ENCODE measurements around the gene RPS6KA2.

RPS6KA2 gene

GRCh38 chr6:166507809-166508564 is 119.1 kb downstream of the RPS6KA2 start:
- DNase-seq (ENCODE audit: low read depth in 1 of 2, low spot score in 1 of 2) = no peak

GRCh38 chr6:166507380-166507779 is 119.7 kb downstream of the RPS6KA2 start:
- DNase-seq (ENCODE audit: low read depth in 1 of 2, low spot score in 1 of 2) = no peak

- no peak for DNase-seq (ENCODE audit: low read depth in 1 of 2, low spot score in 1 of 2)
Measured at GRCh38 chr6:166505133-166505905, 121.7 kb downstream of the RPS6KA2 start.

- DNase-seq (ENCODE audit: low read depth in 1 of 2, low spot score in 1 of 2) = no peak
Measured at GRCh38 chr6:166504100-166504499, 123.0 kb downstream of the RPS6KA2 start.

GRCh38 chr6:166503167-166503744 is 123.8 kb downstream of the RPS6KA2 start:
- DNase-seq (ENCODE audit: low read depth in 1 of 2, low spot score in 1 of 2) = no peak

- DNase-seq (ENCODE audit: low read depth in 1 of 2, low spot score in 1 of 2) = no peak
Measured at GRCh38 chr6:166502453-166502852, 124.6 kb downstream of the RPS6KA2 start.

GRCh38 chr6:166501246-166501645 is 125.8 kb downstream of the RPS6KA2 start:
- DNase-seq (ENCODE audit: low read depth in 1 of 2, low spot score in 1 of 2) = no peak

- DNase-seq (ENCODE audit: low read depth in 1 of 2, low spot score in 1 of 2) = no peak
Measured at GRCh38 chr6:166500246-166500645, 126.8 kb downstream of the RPS6KA2 start.

- no peak for DNase-seq (ENCODE audit: low read depth in 1 of 2, low spot score in 1 of 2)
Measured at GRCh38 chr6:166499350-166500163, 127.5 kb downstream of the RPS6KA2 start.

- DNase-seq (ENCODE audit: low read depth in 1 of 2, low spot score in 1 of 2) = no peak
Measured at GRCh38 chr6:166498661-166499349, 128.2 kb downstream of the RPS6KA2 start.

GRCh38 chr6:166498228-166498627 is 128.8 kb downstream of the RPS6KA2 start:
- DNase-seq (ENCODE audit: low read depth in 1 of 2, low spot score in 1 of 2) = no peak

GRCh38 chr6:166497087-166497899 is 129.8 kb downstream of the RPS6KA2 start:
- DNase-seq (ENCODE audit: low read depth in 1 of 2, low spot score in 1 of 2) = no peak

- DNase-seq (ENCODE audit: low read depth in 1 of 2, low spot score in 1 of 2) = no peak
Measured at GRCh38 chr6:166496460-166496859, 130.6 kb downstream of the RPS6KA2 start.

GRCh38 chr6:166495487-166496314 is 131.3 kb downstream of the RPS6KA2 start:
- no peak for DNase-seq (ENCODE audit: low read depth in 1 of 2, low spot score in 1 of 2)

- no peak for DNase-seq (ENCODE audit: low read depth in 1 of 2, low spot score in 1 of 2)
Measured at GRCh38 chr6:166494757-166495486, 132.1 kb downstream of the RPS6KA2 start.

GRCh38 chr6:166494101-166494441 is 133.0 kb downstream of the RPS6KA2 start:
- no peak for DNase-seq (ENCODE audit: low read depth in 1 of 2, low spot score in 1 of 2)

GRCh38 chr6:166493427-166494100 is 133.5 kb downstream of the RPS6KA2 start:
- no peak for DNase-seq (ENCODE audit: low read depth in 1 of 2, low spot score in 1 of 2)

Data from activated CD4-positive, alpha-beta T cell treated with anti-CD3 and anti-CD28 coated beads, Interleukin-2, amount 50 U/mL, for 24 hours (primary cell).